ENCODE measurements around the gene ZWILCH.

GRCh38 chr15:66477011-66477410 lies 28.1 kb upstream of the ZWILCH start:
- TF ChIP-seq CTCF (IDR thresholded peaks at IDR 0.05; ENCODE audit: borderline replicate concordance, extremely low read depth, low read length, poor library complexity, severe bottlenecking) (no peak), EZH2 (IDR thresholded peaks at IDR 0.05; ENCODE audit: borderline replicate concordance, low read depth, low read length, severe bottlenecking) (no peak)
